Renal cortical epithelial cell (primary cell): ENCODE results near the gene UAP1L1. TPM values are rescaled to one million over a fixed set of nuclear protein-coding genes. Genes with fewer than 3 reads are reported as not detected.
"Not testable (repeated sequence)": the region's sequence is repeated elsewhere in the genome, so short reads cannot be mapped to it uniquely, and the experiment has no call there.

Experiments
- DNase-seq: peaks from one replicate; pipeline ENCODE4 v3.0.0-alpha.2; 2011; ENCODE audit warnings: low read depth
- total RNA-seq: library from RNA; depleted of rRNA; stranded (reverse); fragments of >200 nt; gene quantifications from 2 replicates; pipeline ENCODE4 v1.2.3, GENCODE V29; 2014

UAP1L1 gene
- total RNA-seq, 1 donor from 2014 or later = 7.1 TPM

- DNase-seq = no peak
Measured at GRCh38 chr9:137056739-137057415, 20.4 kb upstream of the UAP1L1 start.

DNA sequence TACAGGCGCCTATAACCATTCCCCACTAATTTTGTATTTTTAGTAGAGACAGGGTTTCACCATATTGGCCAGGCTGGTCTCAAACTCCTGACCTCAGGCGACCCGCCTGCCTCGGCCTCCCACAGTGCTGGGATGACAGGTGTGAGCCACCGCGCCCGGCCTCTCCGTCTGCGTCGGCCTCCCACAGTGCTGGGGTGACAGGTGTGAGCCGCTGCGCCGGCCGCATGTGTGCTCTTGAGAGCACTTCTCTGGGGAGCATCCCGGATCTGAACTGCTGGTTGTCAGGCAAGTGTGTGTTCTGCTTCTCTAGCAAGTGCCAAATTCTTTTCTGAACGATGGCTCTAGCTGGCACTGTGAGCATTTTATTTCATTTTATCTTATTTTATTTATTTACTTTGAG, 19.8 kb upstream of the UAP1L1 start:
- no peak for DNase-seq

DNA sequence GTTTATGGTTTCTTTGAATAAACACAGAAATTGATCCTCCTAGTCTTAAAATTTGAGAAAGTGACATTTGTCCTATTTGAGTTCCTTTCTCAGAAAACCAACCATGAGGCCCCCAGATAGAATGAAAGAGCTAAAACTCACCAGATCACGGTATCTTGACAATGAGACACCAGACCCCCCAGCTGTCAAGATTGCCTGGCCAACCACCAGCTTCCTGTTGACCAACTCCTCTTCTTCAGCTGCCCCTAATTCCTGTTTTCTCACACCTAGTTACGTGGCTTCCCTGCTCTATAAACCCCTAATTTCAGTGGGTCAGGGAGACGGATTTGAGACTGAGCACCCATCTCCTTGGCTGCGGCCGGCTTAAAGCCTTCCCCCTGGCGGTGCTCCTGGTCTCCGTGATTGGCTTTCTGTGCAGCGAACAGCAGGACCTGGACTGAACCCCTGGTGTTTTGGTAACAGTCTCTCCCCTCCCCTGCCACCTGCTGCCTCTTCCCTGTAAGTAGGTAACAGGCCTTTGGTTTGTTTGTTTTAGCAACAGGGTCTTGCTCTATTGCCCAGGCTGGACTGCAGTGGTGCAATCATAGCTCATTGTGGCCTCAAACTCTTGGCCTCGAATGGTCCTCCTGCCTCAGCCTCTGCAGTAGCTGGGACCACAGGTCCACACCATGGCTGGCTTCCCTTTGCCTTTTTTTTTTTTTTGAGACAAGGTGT, 18.6 kb upstream of the UAP1L1 start:
- DNase-seq = no peak

GRCh38 chr9:137062384-137062783, 14.9 kb upstream of the UAP1L1 start:
- no peak for DNase-seq

DNA sequence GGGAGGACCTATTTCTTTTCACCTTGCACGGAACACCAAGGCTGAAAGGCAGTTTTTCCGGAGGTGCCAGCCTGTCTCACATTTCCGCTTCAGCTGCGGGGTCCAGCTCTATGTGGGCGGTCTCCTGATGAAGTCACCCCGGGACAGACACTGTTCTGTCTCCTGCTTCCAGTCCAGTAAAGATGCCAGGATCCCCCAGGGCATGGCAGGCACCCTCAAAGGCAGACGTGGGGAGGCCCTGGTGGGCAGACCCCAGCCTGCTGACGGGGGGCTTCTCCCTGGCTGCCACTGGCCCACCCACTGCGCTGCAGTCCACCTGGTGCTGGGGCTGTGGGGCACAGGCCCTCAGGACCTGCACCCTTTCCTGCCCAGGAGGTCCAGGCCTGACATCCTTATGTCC, 14.5 kb upstream of the UAP1L1 start:
- not testable (repeated sequence) for DNase-seq

DNA sequence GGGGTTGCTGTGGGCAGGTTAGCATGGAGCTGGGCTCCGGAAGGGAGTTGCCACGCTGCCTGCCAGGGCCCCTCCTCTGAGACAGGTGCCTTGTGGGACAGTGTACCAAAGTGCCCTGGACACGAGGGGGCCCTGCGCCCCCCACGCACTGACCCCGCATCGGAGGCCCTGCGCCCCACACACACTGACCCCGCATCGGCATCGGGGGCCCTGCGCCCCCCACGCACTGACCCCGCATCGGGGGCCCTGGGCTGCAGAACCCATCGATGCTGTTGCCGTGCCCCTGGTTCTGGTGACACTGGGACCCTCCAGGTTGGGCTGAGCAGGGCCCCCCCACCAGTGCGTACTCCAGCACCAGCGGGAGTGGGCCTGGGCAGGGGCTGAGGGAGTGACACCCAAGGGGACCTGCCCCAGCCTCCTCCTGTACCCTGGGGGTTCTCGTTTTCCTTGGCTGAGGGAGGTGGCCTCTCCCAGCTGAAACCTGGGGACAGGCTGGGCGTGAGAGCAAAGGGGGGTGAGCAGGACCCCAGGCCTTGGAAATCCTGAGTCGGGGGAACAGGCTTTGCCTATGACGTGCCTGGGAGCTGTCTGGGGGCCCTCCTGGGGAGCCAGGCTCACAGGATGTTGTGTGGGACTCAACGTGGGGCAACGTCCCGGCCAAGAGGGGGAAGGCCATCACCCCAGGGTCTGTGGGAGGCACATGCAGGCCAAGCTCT, 13.8 kb upstream of the UAP1L1 start:
- DNase-seq = no peak

DNA sequence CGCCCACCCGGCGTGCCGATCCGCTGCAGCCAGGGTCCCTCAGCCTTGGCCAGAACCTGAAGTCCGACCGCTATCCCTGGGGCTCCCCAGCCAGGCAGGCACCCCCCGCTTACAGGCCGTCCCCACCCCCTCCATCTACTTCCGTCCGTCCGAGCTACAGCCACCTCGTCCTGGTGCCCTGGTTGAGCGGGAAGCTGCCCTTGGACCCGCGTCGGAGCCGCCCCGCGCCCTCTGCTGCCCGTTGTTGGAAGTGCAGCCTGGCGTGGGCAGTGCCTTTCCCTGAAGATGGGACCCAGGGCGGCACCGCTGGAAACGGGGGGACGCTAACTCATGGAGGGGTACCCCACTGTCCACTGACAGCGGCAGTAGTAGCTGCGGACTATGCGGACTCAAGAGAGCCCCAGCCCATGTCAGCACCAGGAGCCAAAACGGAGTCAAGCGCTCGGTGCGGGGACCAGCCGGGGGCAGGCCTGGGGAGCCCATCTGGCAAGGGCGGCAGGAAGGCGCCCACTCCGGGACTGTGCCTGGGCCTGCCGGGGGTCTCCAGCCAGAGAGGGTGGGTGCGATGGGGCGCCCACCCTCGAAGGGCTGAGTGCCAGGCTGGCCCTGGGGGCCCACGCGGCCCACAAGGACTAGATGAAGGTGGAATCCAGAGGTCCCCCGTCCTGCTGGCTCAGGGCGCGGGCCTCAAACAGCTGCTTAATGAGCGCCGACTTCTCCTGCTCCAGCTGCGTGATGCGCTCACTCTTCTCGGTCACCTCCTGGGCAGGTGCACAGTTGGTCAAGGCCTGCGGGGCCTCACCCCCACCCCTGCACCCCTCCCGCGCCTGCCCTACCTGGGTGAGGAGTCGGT, 13.1 kb upstream of the UAP1L1 start:
- DNase-seq = no peak

DNA sequence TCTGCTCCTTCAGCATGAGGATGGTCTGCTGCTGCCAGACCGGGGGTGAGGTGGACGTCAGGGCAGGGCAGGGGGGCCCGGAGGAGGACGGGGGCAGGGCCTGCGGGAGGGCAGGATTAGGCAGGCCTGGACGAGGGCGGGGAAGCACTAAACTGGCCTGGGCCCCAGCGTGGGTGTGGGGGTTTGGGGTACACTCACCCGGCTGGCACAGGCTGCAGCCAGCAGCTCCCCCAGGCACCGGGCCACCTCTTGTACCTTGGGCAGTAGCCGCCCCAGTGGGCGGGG, 12.5 kb upstream of the UAP1L1 start:
- no peak for DNase-seq

- no peak for DNase-seq
Measured at GRCh38 chr9:137065336-137065967, 11.9 kb upstream of the UAP1L1 start.

- DNase-seq = no peak
Measured at GRCh38 chr9:137066096-137066861, 11.0 kb upstream of the UAP1L1 start.

DNA sequence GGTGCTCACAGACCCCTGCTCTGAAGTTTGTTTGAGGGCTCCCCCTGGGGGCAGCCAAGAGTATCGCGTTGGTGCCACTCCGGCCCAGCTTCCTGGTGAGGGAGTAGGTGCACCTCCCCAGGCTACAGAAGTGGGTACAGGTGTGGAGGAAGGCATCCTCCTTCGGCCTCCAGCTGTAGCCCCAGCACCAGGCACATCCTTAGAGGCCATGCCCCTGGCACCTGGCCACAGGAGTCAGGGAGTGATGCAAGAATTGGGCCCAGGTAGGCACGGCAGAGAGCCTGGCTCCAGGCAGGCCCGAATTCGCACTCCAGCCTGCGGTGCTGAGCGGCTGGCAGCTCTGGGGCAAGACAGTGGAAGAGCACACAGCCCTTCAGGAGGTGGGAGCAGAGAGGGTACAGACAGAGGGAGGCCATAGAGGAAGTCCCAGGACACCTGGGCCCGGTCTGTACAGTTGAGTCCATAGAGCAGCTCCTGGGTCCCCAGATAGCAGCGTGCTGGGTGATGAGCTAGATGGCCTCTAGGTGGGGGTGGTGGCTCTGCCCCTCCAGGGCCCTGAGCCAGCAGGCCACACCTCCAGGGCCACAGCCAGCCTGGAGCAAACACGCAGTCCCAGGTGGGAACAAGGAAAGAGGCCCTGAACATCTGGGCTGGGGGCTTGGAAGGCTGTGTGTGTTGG, 9.3 kb upstream of the UAP1L1 start:
- peak; percentile 60 for DNase-seq

DNA sequence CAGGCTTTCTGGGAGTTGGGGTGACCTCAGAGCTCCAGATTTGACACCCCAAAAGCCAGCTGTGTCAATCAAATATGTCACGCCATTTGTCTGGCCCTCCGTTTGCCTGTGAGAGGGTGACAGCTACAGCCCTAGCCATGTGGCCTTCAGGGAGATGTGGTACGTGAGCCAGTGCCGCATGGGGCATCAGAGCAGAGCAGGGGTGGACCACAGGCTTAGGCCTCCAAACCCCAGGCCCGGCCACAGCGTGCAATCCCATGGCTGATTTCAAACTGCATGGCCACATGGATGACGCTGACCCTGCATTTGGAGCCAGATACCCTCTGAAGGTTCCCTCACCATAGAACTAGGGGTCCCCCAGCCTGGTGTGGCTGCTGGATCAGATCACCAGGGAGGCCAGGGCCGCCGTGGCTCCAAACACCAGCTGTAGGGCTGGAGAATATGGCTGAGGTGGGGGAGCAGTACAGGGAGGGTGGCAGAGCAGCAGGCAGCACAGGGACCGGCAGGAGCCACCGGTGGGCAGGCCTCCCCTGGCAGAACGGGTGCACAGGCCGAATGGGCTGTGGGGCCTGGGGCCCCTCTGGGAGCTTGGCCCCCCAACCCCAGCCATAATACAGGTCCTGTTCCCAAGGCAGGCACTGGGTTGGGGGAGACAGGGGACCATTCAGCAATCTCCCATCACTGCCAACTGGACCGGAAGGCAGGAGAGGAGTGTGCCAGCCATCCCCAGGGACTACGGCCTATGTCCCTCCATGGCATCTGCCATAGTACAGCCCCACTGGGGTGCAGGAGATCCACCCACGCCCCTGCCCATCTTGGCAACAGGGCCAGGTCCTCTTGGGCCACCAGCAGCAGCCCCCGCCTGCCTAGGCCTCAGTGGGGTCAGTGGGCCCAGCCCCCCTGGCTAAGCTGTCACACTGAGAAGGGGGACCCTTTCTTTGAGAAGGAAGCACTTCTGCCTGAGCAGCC, 8.5 kb upstream of the UAP1L1 start:
- DNase-seq = no peak

- DNase-seq = no peak
Measured at GRCh38 chr9:137069508-137070091, 7.7 kb upstream of the UAP1L1 start.

DNA sequence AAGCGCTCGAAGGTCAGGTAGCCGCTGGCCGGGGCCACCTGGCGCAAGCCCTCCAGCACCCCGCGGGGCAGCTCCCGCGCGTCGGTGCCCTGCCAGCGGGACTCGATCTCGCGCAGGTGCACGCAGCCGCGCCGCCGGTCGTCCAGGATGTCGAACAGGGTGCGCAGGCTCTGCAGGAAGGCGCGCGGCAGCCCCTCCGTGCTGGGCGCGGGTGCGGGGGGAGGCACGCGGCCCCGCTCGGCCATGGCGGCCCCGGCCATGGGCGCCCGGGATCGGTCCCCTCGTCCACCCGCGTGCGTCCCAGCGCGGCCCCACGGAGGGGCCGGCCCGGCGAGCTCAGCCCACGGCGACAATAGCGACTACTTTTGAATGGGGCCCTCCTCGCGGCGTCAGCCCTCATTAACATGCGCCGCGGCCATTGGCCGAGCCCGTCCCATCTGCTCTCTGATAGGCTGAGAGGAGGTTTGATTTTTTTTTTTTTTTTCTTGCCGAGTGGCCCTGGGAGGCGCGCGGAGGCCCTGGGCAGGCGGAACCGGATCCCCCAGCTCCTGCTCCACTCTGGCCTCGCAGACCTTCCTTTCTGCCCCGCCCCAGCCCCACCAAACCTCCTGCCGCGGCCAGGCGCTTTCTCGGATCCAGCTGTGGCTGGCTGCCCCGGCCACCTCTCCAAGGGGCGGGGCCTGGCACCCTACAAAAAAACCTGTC, 7.0 kb upstream of the UAP1L1 start, which contains the start of gene SAPCD2:
TSS of gene SAPCD2 (minus strand) at position 357 of the 705 bp plus-strand sequence. CDS start at position 260, 97 bp downstream.
- DNase-seq = peak; percentile 67

GRCh38 chr9:137070906-137071275, 6.4 kb upstream of the UAP1L1 start:
- no peak for DNase-seq

- no peak for DNase-seq
Measured at GRCh38 chr9:137071282-137071681, 6.0 kb upstream of the UAP1L1 start.

DNA sequence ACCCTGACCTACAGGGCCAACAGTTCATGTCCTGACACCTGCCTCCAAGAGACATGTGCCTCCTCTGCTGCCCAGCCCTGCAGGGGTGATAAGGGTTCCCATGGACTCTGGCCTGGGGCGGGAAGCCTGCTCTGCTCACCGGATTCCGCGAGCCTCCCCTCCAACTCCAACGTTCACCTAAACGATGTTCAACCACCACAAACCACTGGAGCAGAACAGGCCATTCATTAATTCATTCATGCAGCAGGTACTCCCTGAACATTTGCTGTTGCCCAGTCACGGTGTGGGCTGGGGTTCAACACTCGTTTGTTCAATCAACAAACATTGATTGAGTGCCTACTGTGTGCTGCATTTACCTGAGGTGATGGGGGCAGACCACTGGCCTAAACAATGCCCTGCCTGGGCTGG, 3.3 kb upstream of the UAP1L1 start:
- DNase-seq = no peak

GRCh38 chr9:137074657-137075274, 2.6 kb upstream of the UAP1L1 start:
- DNase-seq = no peak
